ENCODE measurements around the gene NADSYN1. TPM values are rescaled to one million over a fixed set of nuclear protein-coding genes. Genes with fewer than 3 reads are reported as not detected.

Gene NADSYN1
- total and polyA plus RNA-seq, 2 experiments from 2014 or later: 35.6 to 54.9 TPM

- Mint-ChIP-seq H3K9me3 (peaks cover 18% of the 10 kb centered on the region), H3K27ac (no peak overlapping the region), H3K4me3 (no peak overlapping the region), H3K4me1 (peaks cover 12% of the 10 kb centered on the region), H3K36me3 (ENCODE audit: low read depth) (peaks cover 16% of the 10 kb centered on the region; the same call in 2 of the 3 replicates), H3K27me3 (ENCODE audit: insufficient read depth, low read depth, poor library complexity) (peaks cover 4% of the 10 kb centered on the region)
- Histone ChIP-seq H3K36me3 (ENCODE audit: insufficient read depth) (no peaks in the 10 kb centered on the region), H3K79me2 (replicated peaks; ENCODE audit: insufficient read depth) (no peaks in the 10 kb centered on the region), H2AFZ (no peak overlapping the region), H3K9me2 (ENCODE audit: insufficient read depth) (peaks cover 6% of the 10 kb centered on the region; the same call in 1 of the 2 replicates), H3K4me2 (no peak overlapping the region), H3K4me1 (ENCODE audit: insufficient read depth) (peaks cover 10% of the 10 kb centered on the region; the same call in 1 of the 2 replicates), H3F3A (replicated peaks; ENCODE audit: low read depth) (no peaks in the 10 kb centered on the region), H3K27me3 (ENCODE audit: insufficient read depth) (no peaks in the 10 kb centered on the region), H3K27ac (ENCODE audit: low read depth) (no peak overlapping the region), H4K20me1 (replicated peaks; ENCODE audit: insufficient read depth) (no peaks in the 10 kb centered on the region), H3K4me3 (no peak overlapping the region)
- ATAC-seq (no peak), DNase-seq (ENCODE audit: low spot score) (no peak)
- TF ChIP-seq NANOG (IDR thresholded peaks at IDR 0.05; ENCODE audit: borderline replicate concordance): no peak
- no peak for TF ChIP-seq STAT1 (IDR thresholded peaks at IDR 0.05; ENCODE audit: unreplicated experiment)
- no peak for TF ChIP-seq JUNB (IDR thresholded peaks at IDR 0.05; ENCODE audit: unreplicated experiment)
- no peak for TF ChIP-seq ZNF331 (CRISPR knock-in tag; IDR thresholded peaks at IDR 0.05; ENCODE audit: low read depth)
- TF ChIP-seq CTCF (conservative IDR thresholded peaks at IDR 0.05; ENCODE audit: low read depth in 2 of 2): no peak
- no peak for TF ChIP-seq POLR2AphosphoS5 (IDR thresholded peaks at IDR 0.05; ENCODE audit: low read depth)
- TF ChIP-seq CREB1 (CRISPR knock-in tag; IDR thresholded peaks at IDR 0.05; ENCODE audit: low read depth): no peak
- no peak for TF ChIP-seq REST (IDR thresholded peaks at IDR 0.05; ENCODE audit: unreplicated experiment)
- TF ChIP-seq EZH2 (IDR thresholded peaks at IDR 0.05; ENCODE audit: low read depth, unreplicated experiment): no peak
- TF ChIP-seq ZNF462 (CRISPR knock-in tag; IDR thresholded peaks at IDR 0.05): no peak
- no peak for TF ChIP-seq EZH2phosphoT487 (IDR thresholded peaks at IDR 0.05; ENCODE audit: unreplicated experiment)
- TF ChIP-seq ZNF114 (CRISPR knock-in tag; IDR thresholded peaks at IDR 0.05): no peak
- TF ChIP-seq ETS1 (IDR thresholded peaks at IDR 0.05): no peak
These were observed 90.9 kb downstream of the NADSYN1 start for GRCh38 chr11:71543866-71544265.

Data from GM23338 (cell line).